HG03175 (cell line): ENCODE results near the gene GPR52.

ENCODE experiments used
- ATAC-seq: cut with Tn5 transposase; IDR thresholded peaks from one replicate; pipeline ENCODE4 v1.9.1; 2021; ENCODE audit warnings: mild to moderate bottlenecking, moderate library complexity; ENCODE audit not compliant: unreplicated experiment

The GPR52 gene

GRCh38 chr1:174465855-174466254, 18.1 kb downstream of the GPR52 start:
- no peak for ATAC-seq

GRCh38 chr1:174466607-174467006, 18.8 kb downstream of the GPR52 start:
- no peak for ATAC-seq

GRCh38 chr1:174469052-174469451, 21.3 kb downstream of the GPR52 start:
- no peak for ATAC-seq

GRCh38 chr1:174469687-174470086, 21.9 kb downstream of the GPR52 start:
- ATAC-seq: no peak

- no peak for ATAC-seq
Measured at GRCh38 chr1:174479281-174479680, 31.5 kb downstream of the GPR52 start.

GRCh38 chr1:174480324-174480723, 32.6 kb downstream of the GPR52 start:
- ATAC-seq: no peak

GRCh38 chr1:174491606-174492005, 43.8 kb downstream of the GPR52 start:
- no peak for ATAC-seq

- ATAC-seq: no peak
Measured at GRCh38 chr1:174497478-174497877, 49.7 kb downstream of the GPR52 start.
